K562 treated with DMSO at 1 percent for 48 hours (cell line): Measurements from ENCODE around the gene PARP3. TPM values are rescaled to one million over a fixed set of nuclear protein-coding genes. Genes with fewer than 3 reads are reported as not detected.

Experiments used
- total RNA-seq: library from RNA; unstranded; fragments of 300-600 nt; gene quantifications from 2 replicates; pipeline ENCODE4 v1.2.3, GENCODE V29; 2022; ENCODE audit warnings: low replicate concordance; ENCODE audit errors: extremely low read depth

The PARP3 gene
- total RNA-seq = not detected in 2 replicates

GRCh38 chr3:51941798-51942602 is at the start of gene PARP3, which contains the start of gene RRP9:
Gene PARP3 (plus strand): TSS chr3:51942363. CDS start chr3:51943356, 993 bp downstream.
Gene RRP9 (minus strand): TSS chr3:51941904. CDS start chr3:51941867, 37 bp downstream.

GRCh38 chr3:51955175-51955892 is 13.2 kb downstream of the PARP3 start, which contains the start of gene GPR62:
Gene GPR62 (plus strand): TSS chr3:51955381. CDS start chr3:51955653, 272 bp downstream.

GRCh38 chr3:51967384-51968169 is 25.4 kb downstream of the PARP3 start, which contains the start of gene PCBP4:
Gene PCBP4 (minus strand): TSS chr3:51967454. CDS start chr3:51961240, 6,214 bp downstream.

GRCh38 chr3:51974963-51975851 is 33.0 kb downstream of the PARP3 start, which contains the start of gene ABHD14A:
Gene ABHD14A (plus strand): TSS chr3:51975064. CDS start chr3:51975136, 72 bp downstream.

GRCh38 chr3:51982838-51983577 is 40.8 kb downstream of the PARP3 start, which contains the start of gene ACY1:
Gene ACY1 (plus strand): TSS chr3:51983535. CDS start chr3:51984065, 530 bp downstream.

GRCh38 chr3:51995346-51996163 is 53.4 kb downstream of the PARP3 start, which contains the start of gene RPL29:
Gene RPL29 (minus strand): TSS chr3:51995895. CDS start chr3:51995461, 434 bp downstream.

Other genes starting within 250 kb of the PARP3 start
- not detected in 2 replicates for gene GRM2, start 235.3 kb upstream of the PARP3 start, total RNA-seq
- not detected in 2 replicates for gene IQCF6, start 163.1 kb upstream of the PARP3 start, total RNA-seq
- not detected in 2 replicates for gene IQCF2, start 80.7 kb upstream of the PARP3 start, total RNA-seq
- gene IQCF5, start 66.8 kb upstream of the PARP3 start, total RNA-seq = not detected in 2 replicates
- not detected in 2 replicates for gene IQCF1, start 39.0 kb upstream of the PARP3 start, total RNA-seq
- not detected in 2 replicates for gene RRP9, start 459 bp upstream of the PARP3 start, total RNA-seq
- not detected in 2 replicates for gene GPR62, start 13.0 kb downstream of the PARP3 start, total RNA-seq
- not detected in 2 replicates for gene PCBP4, start 25.1 kb downstream of the PARP3 start, total RNA-seq
- gene ABHD14B, start 31.7 kb downstream of the PARP3 start, total RNA-seq = 366 TPM in 1 of 2 replicates, not detected in the other
- not detected in 2 replicates for gene ABHD14A, start 32.7 kb downstream of the PARP3 start, total RNA-seq
- not detected in 2 replicates for gene ACY1, start 41.2 kb downstream of the PARP3 start, total RNA-seq
- 1,192 TPM in 1 of 2 replicates, not detected in the other for gene RPL29, start 53.5 kb downstream of the PARP3 start, total RNA-seq
- gene DUSP7, start 114.2 kb downstream of the PARP3 start, total RNA-seq = not detected in 2 replicates
- not detected in 2 replicates for gene POC1A, start 212.1 kb downstream of the PARP3 start, total RNA-seq